ENCODE results near the gene NDUFAF8.

NDUFAF8 gene

DNA sequence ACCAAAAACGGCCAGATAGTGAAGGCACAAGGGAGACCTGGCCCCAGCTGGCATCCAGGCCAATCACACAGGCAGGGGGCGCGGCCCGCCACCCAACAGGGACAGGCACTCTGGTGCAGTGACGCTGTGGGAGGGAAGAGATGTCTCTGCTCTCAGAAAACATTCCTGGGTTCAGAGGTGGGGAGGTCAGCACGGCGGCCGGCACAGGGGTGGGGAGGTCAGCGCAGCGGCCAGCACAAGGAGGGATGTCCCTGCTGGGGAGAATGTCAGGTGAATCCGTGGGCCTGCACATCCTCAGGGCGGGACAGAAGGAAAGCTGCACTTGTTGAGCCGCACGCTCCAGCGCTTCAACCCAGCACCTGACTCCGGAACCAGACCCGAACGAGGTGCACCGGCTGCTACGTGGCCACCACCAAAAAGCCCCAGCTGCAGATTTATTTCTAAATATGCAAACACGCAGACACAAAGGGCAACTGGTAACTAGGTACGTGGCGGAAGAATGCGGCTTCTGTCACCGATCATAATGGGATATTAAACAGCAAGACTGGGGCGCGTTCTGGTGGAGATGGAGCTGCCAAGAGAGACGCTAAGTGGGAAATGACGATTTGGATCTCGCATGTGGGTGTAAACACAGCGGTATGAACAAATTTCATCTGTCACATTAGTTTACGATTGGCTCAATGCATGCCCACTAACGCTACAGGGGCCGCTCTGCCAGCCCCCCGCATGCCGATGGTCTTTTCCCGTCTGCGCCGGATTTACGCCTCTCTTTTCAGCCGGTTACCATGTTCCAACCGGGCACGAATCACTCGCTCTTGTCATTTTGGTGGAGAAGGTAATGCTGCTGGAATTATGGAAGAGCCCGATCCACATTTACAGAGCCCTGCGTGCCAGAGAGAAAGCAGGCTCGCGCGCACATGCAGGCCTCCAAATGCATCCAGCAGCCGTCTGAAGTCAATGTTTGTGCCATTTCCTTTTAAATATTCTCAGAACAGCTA lies 40.5 kb downstream of the NDUFAF8 start:
- no peak for TF ChIP-seq FOXP2 (optimal IDR thresholded peaks at IDR 0.05; ENCODE audit: borderline replicate concordance, extremely low read depth, extremely low read length, insufficient read depth)
- no peak for TF ChIP-seq POLR2AphosphoS5 (IDR thresholded peaks at IDR 0.05; ENCODE audit: low read depth, low read length)
- no peak for TF ChIP-seq SIN3A (IDR thresholded peaks at IDR 0.05; ENCODE audit: borderline replicate concordance, insufficient read depth, low read length)
- no peak for TF ChIP-seq REST (IDR thresholded peaks at IDR 0.05; ENCODE audit: insufficient read depth in 1 of 2, low read depth in 2 of 2, low read length in 2 of 2)
- TF ChIP-seq TAF1 (IDR thresholded peaks at IDR 0.05; ENCODE audit: borderline replicate concordance, insufficient read depth, low read length) = no peak

DNA sequence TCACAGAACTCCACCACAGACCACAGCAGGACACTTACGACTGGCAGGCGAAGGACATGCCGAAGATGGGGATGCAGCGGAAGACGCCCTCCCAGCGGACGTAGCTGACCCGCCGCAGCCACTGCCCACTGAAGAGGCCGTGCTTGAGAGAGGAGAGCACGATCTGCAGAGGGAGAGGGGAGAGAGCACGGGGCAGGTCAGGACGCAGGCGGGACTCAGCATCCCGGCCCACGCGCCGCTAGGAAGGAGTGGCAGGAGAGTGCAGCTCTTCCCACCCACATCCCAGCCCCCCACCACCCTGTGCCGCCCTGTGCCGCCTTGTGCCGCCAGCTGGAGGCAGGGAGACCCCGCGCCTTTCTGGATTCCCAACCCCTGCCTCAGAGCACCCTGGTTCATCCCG lies 41.5 kb downstream of the NDUFAF8 start:
- TF ChIP-seq REST (IDR thresholded peaks at IDR 0.05; ENCODE audit: insufficient read depth in 1 of 2, low read depth in 2 of 2, low read length in 2 of 2) = no peak
- no peak for TF ChIP-seq FOXP2 (optimal IDR thresholded peaks at IDR 0.05; ENCODE audit: borderline replicate concordance, extremely low read depth, extremely low read length, insufficient read depth)
- TF ChIP-seq SIN3A (IDR thresholded peaks at IDR 0.05; ENCODE audit: borderline replicate concordance, insufficient read depth, low read length) = no peak
- no peak for TF ChIP-seq TAF1 (IDR thresholded peaks at IDR 0.05; ENCODE audit: borderline replicate concordance, insufficient read depth, low read length)
- TF ChIP-seq POLR2AphosphoS5 (IDR thresholded peaks at IDR 0.05; ENCODE audit: low read depth, low read length) = no peak

GRCh38 chr17:81282141-81282540 lies 43.0 kb downstream of the NDUFAF8 start:
- TF ChIP-seq SIN3A (IDR thresholded peaks at IDR 0.05; ENCODE audit: borderline replicate concordance, insufficient read depth, low read length) (no peak), REST (IDR thresholded peaks at IDR 0.05; ENCODE audit: insufficient read depth in 1 of 2, low read depth in 2 of 2, low read length in 2 of 2) (no peak), FOXP2 (optimal IDR thresholded peaks at IDR 0.05; ENCODE audit: borderline replicate concordance, extremely low read depth, extremely low read length, insufficient read depth) (no peak), POLR2AphosphoS5 (IDR thresholded peaks at IDR 0.05; ENCODE audit: low read depth, low read length) (no peak)

- TF ChIP-seq REST (IDR thresholded peaks at IDR 0.05; ENCODE audit: insufficient read depth in 1 of 2, low read depth in 2 of 2, low read length in 2 of 2) = no peak
- TF ChIP-seq SIN3A (IDR thresholded peaks at IDR 0.05; ENCODE audit: borderline replicate concordance, insufficient read depth, low read length) = no peak
- TF ChIP-seq TAF1 (IDR thresholded peaks at IDR 0.05; ENCODE audit: borderline replicate concordance, insufficient read depth, low read length) = no peak
- no peak for TF ChIP-seq FOXP2 (optimal IDR thresholded peaks at IDR 0.05; ENCODE audit: borderline replicate concordance, extremely low read depth, extremely low read length, insufficient read depth)
- TF ChIP-seq POLR2AphosphoS5 (IDR thresholded peaks at IDR 0.05; ENCODE audit: low read depth, low read length) = no peak
These were observed 43.8 kb downstream of the NDUFAF8 start for GRCh38 chr17:81282876-81283275.
